ENCODE results near the gene ACTR5. TPM values are rescaled to one million over a fixed set of nuclear protein-coding genes. Genes with fewer than 3 reads are reported as not detected.

Gene ACTR5
- total RNA-seq, 1 experiment from 2014 or later = 14.1 TPM

DNA sequence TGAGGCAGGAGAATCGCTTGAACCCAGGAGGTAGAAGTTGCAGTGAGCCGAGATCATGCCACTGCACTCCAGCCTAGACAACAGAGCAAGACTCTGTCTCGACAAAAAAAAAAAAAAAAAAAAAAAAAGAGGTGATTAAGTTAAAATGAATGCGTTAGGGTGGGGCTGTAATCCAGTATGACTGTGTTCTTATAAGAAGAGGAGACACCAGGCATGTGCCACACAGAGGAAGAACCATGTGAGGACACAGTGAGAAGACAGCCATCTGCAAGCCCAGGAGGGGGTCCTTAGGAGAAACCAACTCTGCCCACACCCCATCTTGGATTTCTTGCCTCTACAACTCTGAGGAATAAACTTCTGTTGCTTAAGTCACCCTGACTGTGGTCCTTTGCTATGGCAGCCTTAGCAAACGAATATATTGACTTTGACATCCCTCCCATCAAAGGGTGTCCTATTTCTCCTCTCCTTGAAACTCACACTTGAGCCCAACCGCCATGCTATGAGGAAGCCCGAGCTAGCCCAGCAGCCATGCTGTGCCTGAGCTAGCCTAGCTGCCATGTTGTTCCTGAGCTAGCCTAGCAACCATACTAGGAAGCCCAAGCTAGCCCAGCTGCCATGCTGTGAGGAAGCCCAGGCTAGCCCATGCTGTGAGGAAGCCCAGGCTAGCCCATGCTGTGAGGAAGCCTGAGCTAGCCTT is 41.4 kb downstream of the ACTR5 start:
- H2BK12ac ChIP-seq (ENCODE audit: insufficient read length, low read depth, low read length) = no peak overlapping the region
- no peak overlapping the region for H3K27ac ChIP-seq (ENCODE audit: insufficient read length, low read depth, low read length)
- H3K79me2 ChIP-seq (ENCODE audit: insufficient read depth, low read length) = no peaks in the 10 kb centered on the region
- no peaks in the 10 kb centered on the region for H3K9me3 ChIP-seq (ENCODE audit: control insufficient read depth, low read depth, low read length)
- no peak overlapping the region for H2BK120ac ChIP-seq (ENCODE audit: low read depth, low read length, poor library complexity, severe bottlenecking)
- no peak overlapping the region for H2BK5ac ChIP-seq (ENCODE audit: insufficient read length, low read length)
- H4K5ac ChIP-seq (ENCODE audit: insufficient read length, low read depth, low read length) = no peak overlapping the region
- no peak overlapping the region for H3K14ac ChIP-seq (ENCODE audit: insufficient read depth, low read length)
- TF ChIP-seq CTCF (conservative IDR thresholded peaks at IDR 0.05) = no peak
- no peak overlapping the region for H3K18ac ChIP-seq (ENCODE audit: insufficient read length, low read depth, low read length)
- no peak overlapping the region for H3K56ac ChIP-seq (ENCODE audit: insufficient read length, low read depth, low read length)
- H4K20me1 ChIP-seq (ENCODE audit: control insufficient read depth, insufficient read depth, insufficient read length) = no peaks in the 10 kb centered on the region
- no peak overlapping the region for H2BK15ac ChIP-seq (ENCODE audit: low read depth, low read length)
- H2AFZ ChIP-seq (ENCODE audit: low read length) = no peak overlapping the region
- H2AK5ac ChIP-seq (ENCODE audit: insufficient read length, low read length) = no peak overlapping the region
- H2BK20ac ChIP-seq (ENCODE audit: low read depth, low read length, poor library complexity, severe bottlenecking) = no peak overlapping the region
- WGBS (ENCODE audit: extremely low coverage, insufficient read length, low lambda C conversion rate) = no CpG with 5 or more reads among the region's 7 CpGs
- H4K91ac ChIP-seq (ENCODE audit: insufficient read length, low read depth, low read length) = no peak overlapping the region
- DNase-seq = no peak
- H3K27me3 Mint-ChIP-seq (ENCODE audit: low read depth) = no peaks in the 10 kb centered on the region
- H3K4me1 Mint-ChIP-seq = no peaks in the 10 kb centered on the region
- no peak overlapping the region for H3T11ph ChIP-seq (ENCODE audit: low read length)
- no peak overlapping the region for H3K4ac ChIP-seq (ENCODE audit: low read depth, low read length)
- H3K4me3 Mint-ChIP-seq = no peak overlapping the region
- H3K9me3 Mint-ChIP-seq = no peaks in the 10 kb centered on the region
- H3K4me1 ChIP-seq (ENCODE audit: insufficient read depth, low read length) = no peaks in the 10 kb centered on the region
- H3K23ac ChIP-seq (ENCODE audit: insufficient read length, low read depth, low read length) = no peak overlapping the region
- H4K8ac ChIP-seq (replicated peaks; ENCODE audit: insufficient read length, low read depth, low read length) = no peak overlapping the region
- no peaks in the 10 kb centered on the region for H3K79me1 ChIP-seq (ENCODE audit: insufficient read depth, low read depth, low read length, poor library complexity, severe bottlenecking)
- H3K23me2 ChIP-seq (ENCODE audit: insufficient read length, low read depth, low read length, poor library complexity, severe bottlenecking) = no peaks in the 10 kb centered on the region
- no peaks in the 10 kb centered on the region for H3K36me3 Mint-ChIP-seq (ENCODE audit: insufficient read depth in 1 of 3, low read depth in 3 of 3)
- H3K4me2 ChIP-seq (ENCODE audit: insufficient read depth, insufficient read length, low read length) = no peak overlapping the region
- no peaks in the 10 kb centered on the region for H3K27me3 ChIP-seq (ENCODE audit: insufficient read depth, low read length)
- H3K9ac ChIP-seq (ENCODE audit: extremely low read depth, insufficient read length, low read length) = no peak overlapping the region
- no peak overlapping the region for H3K27ac Mint-ChIP-seq

All from H9 (cell line).